ENCODE results near the gene MOV10.

MOV10 gene

GRCh38 chr1:112731451-112731850 is 57.0 kb downstream of the MOV10 start:
- no peak for DNase-seq (ENCODE audit: low spot score)

GRCh38 chr1:112735752-112736151 is 61.3 kb downstream of the MOV10 start:
- no peak for DNase-seq (ENCODE audit: low spot score)

DNA sequence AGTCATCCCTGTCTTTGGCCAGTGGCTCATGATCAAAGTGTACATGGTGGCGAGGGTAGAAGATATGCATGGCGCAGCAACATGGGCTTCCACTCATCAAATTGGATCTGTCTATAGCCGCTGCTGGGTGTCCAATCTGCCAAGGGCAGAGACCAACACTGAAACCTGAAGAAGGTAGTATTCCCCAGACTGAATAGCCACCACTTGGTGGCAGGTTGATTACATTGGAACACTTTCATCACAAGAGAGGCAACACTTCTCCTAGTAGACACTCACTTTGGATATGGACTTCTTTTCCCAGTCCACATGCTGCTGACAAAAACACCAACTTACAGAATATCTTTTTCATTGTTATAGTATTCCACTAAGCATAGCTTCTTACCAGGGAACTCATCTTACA is 63.1 kb downstream of the MOV10 start:
- no peak for DNase-seq (ENCODE audit: low spot score)

DNA sequence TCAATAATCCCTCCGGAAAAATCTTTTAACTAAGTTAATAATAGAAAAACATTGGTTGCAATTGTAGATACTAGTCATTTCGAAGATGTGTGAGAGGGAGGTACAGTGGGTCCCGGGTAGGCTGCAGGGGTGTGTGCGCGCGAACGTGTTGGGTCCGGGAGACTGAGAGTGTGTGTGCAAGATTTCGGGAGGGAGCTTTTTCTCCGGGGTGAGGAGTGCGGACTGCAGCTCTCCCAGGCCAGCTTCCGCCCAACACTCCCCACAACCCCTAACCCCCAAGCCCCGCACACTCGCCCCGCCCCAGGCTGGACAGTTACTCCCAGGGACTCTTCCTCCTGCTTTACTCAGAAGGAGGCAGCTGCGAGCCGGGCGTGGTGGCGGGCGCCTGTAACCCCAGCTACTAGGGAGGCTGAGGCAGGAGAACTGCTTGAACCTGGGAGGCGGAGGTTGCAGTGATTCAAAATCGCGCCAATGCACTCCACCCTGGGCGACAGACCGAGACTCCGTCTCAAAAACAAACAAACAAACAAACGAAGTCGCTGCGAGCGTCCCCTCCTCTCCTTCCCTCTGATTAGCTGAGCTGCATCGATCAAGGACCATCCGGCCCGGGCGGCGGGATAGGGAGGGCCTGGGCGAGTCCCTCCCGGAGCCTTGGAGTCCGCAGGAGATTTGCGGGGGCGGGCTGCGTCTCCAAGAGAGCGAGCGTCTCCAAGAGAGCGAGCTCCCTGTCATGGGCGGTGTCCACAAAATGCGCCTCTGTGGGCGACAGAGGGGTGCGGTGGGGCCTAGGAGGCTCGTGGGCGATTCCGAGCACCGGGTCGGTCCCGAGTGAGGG is 68.9 kb downstream of the MOV10 start:
- no peak for DNase-seq (ENCODE audit: low spot score)

DNA sequence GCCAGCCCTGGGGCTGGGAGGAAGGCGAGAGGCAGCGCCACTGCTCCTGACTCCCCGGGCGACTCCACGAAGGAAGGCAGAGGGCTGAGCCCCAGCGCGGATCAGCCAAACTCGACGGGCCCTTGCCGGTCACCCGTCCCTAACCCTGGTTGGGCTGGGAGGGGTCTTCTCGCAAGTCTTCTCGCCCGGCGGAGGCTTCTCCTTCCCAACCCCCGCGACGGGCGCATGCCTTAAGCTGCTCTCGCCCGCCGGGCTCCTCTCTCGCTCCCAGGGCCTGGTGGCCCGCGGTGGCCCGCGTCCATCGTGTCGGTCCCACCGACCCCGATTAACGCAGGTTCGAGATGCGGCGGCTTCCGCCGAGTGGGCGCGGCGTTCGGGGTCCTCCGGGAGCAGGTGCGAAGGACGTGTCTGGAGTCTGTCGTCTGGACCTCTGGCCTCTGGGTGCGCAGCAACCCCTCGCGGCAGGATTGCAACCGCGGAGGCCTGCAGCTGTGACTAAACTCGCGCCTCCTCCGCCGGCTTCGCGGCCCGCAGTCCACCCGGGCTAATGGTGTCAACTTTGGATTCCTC is 69.6 kb downstream of the MOV10 start:
- no peak for DNase-seq (ENCODE audit: low spot score)

DNA sequence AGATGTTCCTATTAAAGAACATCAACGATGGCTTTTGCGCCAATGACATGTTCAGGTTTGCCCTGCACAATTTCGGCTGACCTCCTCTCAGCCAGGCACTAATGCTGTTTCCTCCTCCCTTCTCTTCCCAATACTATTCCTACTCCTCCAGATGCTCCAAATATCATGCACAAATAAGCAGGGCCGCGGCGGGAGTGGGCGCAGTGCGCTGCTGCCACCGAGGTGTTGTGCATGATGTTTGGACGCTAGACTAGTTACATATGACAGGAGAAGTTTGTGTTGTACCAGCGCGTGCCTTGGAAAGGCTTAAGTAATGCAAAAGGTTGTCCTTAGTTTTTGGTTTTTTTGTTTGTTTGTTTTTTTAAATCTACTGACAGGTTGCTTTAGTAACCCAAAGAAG is 73.9 kb downstream of the MOV10 start:
- DNase-seq (ENCODE audit: low spot score): no peak

All from putamen (tissue), 1 donor.